ENCODE measurements around the gene FOXP1. TPM values are rescaled to one million over a fixed set of nuclear protein-coding genes. Genes with fewer than 3 reads are reported as not detected.

Gene FOXP1
- total RNA-seq, 1 donor from 2014 or later = 26.1 TPM

- no peak for TF ChIP-seq CTCF (conservative IDR thresholded peaks at IDR 0.05; ENCODE audit: low read depth, low read length)
- DNase-seq (ENCODE audit: low read depth) = no peak
- no peak overlapping the region for H3K4me3 ChIP-seq (ENCODE audit: low read depth, low read length)
Measured at GRCh38 chr3:71384837-71385716, 198.5 kb downstream of the FOXP1 start.

- no peak overlapping the region for H3K4me3 ChIP-seq (ENCODE audit: low read depth, low read length)
- DNase-seq (ENCODE audit: low read depth) = no peak
- no peak for TF ChIP-seq CTCF (conservative IDR thresholded peaks at IDR 0.05; ENCODE audit: low read depth, low read length)
Measured at GRCh38 chr3:71384388-71384787, 199.1 kb downstream of the FOXP1 start.

- peak; percentile 36 for TF ChIP-seq CTCF (conservative IDR thresholded peaks at IDR 0.05; ENCODE audit: low read depth, low read length)
- no peak for DNase-seq (ENCODE audit: low read depth)
- no peak overlapping the region for H3K4me3 ChIP-seq (ENCODE audit: low read depth, low read length)
Measured at GRCh38 chr3:71380096-71380495, 203.4 kb downstream of the FOXP1 start.

GRCh38 chr3:71378509-71378908, 205.0 kb downstream of the FOXP1 start:
- no peak overlapping the region for H3K4me3 ChIP-seq (ENCODE audit: low read depth, low read length)
- TF ChIP-seq CTCF (conservative IDR thresholded peaks at IDR 0.05; ENCODE audit: low read depth, low read length) = no peak
- DNase-seq (ENCODE audit: low read depth) = no peak

GRCh38 chr3:71376911-71377310, 206.6 kb downstream of the FOXP1 start:
- DNase-seq (ENCODE audit: low read depth) = no peak

GRCh38 chr3:71376503-71376902, 207.0 kb downstream of the FOXP1 start:
- no peak for TF ChIP-seq CTCF (conservative IDR thresholded peaks at IDR 0.05; ENCODE audit: low read depth, low read length)
- no peak overlapping the region for H3K4me3 ChIP-seq (ENCODE audit: low read depth, low read length)
- DNase-seq (ENCODE audit: low read depth) = no peak

More at GRCh38 chr3:71376911-71377310, 206.6 kb downstream of the FOXP1 start:
- no peak for TF ChIP-seq CTCF (conservative IDR thresholded peaks at IDR 0.05; ENCODE audit: low read depth, low read length)
- H3K4me3 ChIP-seq (ENCODE audit: low read depth, low read length) = no peak overlapping the region

GRCh38 chr3:71374582-71374981, 208.9 kb downstream of the FOXP1 start:
- no peak overlapping the region for H3K4me3 ChIP-seq (ENCODE audit: low read depth, low read length)
- DNase-seq (ENCODE audit: low read depth) = no peak
- no peak for TF ChIP-seq CTCF (conservative IDR thresholded peaks at IDR 0.05; ENCODE audit: low read depth, low read length)
